ENCODE data around the gene SNRNP200. TPM values are rescaled to one million over a fixed set of nuclear protein-coding genes. Genes with fewer than 3 reads are reported as not detected.

The SNRNP200 gene
- polyA plus RNA-seq (2013, experiment 1 of 2; ENCODE audit: insufficient read length), result 105 TPM
- polyA plus RNA-seq (2013, experiment 2 of 2; ENCODE audit: insufficient read length), result 74.6 TPM

DNA sequence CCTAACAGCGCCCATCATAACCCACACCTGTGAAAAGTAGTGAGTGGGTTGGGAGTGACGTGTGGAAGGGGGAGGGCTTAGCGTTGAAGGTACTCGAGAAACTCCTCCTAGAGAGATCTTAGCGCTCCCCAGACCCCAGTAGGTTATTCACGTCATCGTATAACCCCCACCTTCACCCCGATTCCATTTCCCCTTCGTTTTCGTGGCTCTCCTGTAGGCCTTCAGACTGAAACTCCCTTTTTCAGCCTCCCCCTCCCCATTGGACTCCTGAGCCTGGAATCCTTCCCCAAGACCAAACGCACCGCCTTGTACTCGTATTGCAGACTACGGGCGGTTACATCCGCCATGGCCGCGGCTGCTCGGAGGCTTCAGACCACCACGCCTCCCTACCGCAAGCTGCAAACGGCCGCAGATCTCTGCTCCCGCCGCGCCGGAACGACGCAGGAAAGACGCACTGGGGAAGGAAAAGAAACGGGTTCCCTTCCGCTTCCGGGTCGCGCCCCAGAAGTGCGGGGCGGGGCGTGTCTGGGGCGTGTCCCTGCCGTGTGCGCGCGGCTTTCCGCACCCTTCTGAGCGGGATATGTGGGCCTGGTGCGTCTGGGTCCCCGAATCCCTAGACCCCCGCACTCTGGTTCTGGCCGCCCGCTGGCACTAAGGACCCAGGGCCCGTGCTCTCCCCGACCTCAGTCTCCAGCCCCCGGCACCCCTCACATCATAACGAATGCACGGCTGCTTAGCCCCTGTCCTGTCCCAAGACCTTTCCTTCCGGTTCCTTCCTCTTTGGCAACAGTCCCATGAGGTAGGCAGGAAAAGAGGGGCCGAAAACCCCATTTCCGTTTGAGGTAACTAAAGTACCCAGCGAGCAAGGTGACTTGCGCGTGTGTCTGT, at the start of gene SNRNP200:
Gene SNRNP200 (minus strand): TSS at position 456 of the 888 bp plus-strand sequence. CDS start 109 bp downstream, at position 347.
- DNase-seq, result peak; percentile 83

DNA sequence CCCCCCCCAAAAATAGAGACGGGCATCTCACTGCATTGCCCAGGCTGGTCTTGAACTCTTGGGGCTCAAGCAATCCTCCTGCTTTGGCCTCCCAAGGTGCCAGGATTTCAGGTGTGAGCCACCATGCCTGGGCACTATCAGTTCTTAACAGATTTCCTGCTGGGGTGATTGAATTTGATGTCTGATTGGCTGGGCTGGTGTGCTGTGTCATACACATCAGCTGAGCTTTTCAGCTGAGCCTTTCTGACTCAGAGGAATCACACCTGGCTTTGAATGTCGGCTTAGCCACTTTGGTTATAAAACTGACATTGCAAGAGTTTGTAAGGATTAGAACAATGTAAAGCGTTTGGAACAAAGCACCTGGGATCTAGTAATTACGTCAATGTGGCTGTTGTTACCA, 49.1 kb upstream of the SNRNP200 start:
- DNase-seq, result no peak

DNA sequence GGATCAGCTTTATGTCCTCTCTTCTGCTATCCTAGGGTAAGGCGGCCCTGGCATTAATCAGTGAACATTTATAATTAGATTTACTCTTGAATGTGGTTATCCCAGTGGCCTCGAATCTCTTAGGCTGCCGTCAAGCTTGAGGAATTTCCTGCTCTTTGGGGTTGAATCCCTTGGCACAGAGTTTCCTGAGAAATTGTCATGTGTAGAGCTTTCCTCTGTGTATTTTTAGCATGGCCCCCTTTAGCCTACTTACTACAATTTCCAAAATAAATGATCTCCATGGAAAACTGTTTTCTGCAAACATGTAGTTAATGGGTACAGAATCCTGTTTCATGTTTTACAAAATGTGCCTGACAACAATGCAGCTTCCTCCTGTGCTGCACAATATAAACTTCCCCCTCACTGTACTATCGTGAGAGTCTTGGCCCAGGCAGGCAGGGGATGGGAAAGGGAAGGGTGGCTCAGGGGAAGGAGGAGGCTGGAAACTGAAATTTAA, 48.3 kb upstream of the SNRNP200 start:
- peak; percentile 73 for DNase-seq

DNA sequence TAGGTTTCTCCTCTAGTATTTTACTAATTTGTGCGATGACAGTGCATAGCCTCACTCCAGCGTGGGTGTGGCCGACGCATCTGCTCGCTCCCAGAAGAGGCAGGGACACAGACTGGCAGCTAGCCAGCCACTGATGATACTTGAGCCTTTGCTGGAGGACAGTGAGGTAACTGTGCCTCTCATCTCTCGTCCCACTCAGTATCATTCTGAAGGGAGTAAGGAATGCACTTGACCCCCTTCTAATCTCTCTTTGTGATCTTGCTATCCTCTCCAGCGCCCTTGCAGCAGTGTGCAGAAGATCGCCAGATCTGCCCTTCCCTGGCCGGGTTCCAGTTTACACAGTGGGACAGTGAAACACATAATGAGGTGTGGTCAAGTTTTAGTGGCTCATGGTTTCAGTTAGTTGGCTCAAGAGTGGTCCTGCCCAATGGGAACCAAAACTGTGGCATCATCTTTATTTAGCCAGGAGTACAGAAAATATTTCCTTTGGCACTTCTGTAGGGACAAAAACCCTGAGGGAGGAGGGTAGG, 47.8 kb upstream of the SNRNP200 start:
- peak; percentile 64 for DNase-seq

DNA sequence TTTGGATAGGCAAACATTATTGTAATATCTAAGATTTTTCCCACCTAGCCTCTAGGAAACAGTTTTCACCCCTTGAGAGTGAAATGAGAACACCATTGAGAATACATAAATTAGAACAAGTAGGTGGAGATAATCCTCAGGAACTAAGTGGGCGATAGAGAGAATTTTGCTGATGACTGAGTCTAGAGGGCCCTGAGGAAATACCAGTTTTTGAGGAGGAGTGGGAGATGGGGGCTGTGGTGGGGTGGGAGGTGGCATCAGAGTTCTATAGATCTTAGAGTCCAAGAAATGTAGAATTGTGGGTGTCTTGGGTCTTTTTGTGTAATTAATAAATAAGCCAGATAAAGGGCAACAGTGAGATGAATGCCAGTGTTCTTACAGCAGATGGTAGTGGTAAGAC, 42.0 kb upstream of the SNRNP200 start:
- DNase-seq, result no peak

DNA sequence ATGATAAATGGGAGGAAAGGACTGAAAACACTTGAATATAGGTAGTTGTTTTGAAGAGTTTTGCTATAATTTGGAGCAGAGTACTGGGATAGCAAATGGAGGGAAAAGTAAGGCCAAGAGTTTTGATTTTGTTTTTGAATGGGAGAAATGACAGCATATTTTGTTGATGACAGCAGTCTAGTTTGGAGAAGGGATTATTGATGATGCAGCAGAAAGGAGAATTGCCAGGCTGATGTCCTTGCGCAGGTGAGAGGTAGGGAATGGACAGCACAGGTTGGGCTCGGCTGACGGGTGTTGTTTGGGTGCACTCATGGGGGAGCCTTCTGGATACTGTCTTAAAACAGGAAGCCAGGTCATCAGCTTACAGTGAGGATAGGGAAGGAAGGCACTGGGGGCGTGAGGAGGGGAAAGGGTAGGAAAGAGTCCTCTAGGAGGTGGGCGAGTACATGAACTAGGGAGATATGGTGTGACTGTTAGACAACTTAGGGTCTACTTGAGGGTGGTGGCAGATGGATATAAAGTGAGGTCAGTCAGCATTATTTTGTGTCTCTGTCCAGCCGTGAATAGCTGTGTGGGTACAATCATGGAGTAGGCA, 40.6 kb upstream of the SNRNP200 start:
- DNase-seq, result no peak

DNA sequence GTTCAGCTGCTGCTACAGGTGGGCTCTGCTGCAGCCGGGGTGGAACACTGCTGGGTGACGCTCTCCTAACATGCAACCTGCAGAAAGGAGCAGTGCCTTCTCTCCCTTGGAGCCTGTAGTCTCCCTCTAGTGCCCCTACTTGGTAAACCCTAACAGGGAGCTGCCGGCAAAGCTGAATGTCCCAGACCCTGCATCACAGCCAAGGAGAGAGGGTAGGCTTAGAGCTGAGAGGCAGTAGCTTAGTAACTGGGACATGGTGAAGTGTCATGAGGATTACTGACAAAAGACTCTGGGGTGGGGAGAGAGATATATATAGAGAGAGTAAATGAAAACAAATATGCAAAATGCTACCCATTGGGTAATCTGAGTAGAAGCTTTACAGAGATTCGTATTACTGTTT, 40.1 kb upstream of the SNRNP200 start:
- no peak for DNase-seq

DNA sequence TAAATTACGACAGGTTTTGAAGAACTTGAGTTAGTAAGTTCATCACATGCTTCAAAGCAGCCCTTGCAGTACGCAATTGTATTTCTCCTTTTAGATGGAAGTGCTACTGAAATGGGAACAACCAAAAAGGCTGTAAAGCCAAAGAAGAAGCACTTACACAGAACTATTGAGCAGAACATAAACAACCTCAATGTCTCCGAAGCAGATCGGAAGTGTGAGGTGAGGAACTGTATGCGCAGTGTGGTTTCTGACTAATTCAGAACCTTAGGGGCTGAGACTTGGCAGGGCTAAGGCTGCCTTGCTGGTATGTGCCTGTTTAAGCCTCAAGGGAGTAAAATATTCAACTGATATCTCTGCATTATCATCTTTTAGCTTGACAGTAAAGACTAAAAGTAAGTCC, 38.7 kb upstream of the SNRNP200 start:
- no peak for DNase-seq

DNA sequence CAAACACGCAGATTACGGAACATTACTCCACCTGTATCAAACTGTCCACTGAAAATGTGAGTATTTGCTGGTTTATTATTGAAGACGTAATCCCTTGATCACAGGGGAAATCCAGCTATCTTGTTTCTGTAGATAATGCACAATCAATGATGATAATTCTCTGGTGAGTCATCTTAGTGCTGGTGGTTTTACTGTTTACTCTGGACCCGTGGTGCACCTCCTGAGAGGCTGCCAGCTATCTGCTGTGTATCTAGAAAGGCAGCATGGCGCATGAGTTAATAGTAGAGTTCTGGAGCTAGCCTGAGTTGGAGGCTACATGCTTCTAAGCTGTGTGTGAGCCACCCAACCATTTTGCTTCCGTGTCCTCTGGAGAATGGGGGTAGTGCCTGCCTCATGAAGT, 36.7 kb upstream of the SNRNP200 start:
- DNase-seq, result peak; percentile 57

DNA sequence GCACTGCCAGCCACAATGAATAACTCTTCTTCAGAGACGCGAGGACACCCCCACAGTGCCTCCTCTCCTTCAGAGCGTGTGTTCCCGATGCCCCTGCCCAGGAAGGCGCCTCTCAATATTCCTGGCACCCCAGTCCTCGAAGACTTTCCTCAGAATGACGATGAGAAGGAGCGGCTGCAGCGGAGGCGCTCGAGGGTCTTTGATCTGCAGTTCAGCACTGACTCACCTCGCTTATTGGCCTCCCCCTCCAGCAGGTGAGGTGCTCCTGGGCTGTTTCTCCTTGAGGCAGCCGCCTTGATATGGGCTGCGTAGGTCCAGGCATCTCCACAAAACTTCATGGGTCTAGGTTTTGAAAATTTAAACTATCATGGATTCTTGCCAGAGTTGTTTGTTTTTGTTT, 36.3 kb upstream of the SNRNP200 start:
- no peak for DNase-seq

DNA sequence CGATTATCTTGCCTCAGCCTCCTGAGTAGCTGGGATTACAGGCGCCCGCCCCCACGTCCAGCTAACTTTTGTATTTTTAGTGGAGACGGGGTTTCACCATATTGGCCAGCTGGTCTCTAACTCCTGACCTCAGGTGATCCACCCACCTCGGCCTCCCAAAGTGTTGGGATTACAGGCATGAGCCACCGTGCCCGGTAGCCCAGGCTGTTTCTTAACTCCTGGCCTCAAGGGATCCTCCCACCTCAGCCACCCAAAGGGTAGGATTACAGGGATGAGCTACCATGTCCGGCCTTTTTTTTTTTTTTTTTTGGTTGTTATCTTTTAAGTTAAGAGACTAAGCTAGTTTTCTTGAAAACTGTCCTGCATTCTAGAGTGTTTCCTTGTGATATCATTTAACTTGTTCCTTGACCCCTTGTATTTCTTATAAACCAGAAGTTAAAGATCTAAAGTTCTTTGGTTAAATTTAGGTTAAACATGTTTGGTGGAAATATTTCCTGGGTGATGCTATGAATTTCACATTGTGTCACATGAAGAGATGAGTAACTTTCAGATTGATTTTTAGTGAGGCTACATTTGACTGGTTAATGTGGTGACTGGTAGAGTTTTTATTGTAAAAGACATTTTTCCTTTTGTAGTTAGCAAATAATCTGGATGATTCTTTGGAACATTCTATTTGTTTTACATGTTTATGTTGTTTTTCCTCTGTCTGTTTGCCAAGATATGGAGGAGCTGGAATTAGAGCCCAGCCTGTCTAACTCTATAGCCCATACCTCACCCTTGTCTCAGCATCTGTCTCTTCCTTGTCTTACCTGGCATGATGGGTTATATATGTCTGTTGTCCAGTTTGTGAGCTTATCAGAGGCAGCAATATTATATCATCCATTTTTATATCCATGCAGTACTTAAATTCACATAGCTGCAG, 35.4 kb upstream of the SNRNP200 start:
- no peak for DNase-seq

DNA sequence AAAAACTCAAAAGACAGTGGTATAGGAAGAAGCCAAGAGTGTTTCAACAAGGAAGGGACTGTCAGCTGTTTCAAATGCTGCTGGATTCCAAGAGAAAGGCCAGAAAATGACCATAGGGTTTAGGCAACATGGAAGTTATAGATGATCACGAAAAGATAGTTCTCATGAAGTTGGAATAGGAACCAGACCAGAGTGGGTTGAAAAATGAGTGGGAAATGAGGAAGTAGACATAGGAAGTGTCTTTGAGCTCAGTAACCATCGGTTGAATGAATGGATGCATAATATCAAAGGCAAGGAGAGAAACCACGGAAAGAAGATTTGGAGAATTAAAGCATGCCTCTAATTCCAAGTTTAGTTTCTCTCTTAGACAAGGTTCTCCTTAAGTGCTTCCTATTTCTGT, 31.5 kb upstream of the SNRNP200 start:
- no peak for DNase-seq

DNA sequence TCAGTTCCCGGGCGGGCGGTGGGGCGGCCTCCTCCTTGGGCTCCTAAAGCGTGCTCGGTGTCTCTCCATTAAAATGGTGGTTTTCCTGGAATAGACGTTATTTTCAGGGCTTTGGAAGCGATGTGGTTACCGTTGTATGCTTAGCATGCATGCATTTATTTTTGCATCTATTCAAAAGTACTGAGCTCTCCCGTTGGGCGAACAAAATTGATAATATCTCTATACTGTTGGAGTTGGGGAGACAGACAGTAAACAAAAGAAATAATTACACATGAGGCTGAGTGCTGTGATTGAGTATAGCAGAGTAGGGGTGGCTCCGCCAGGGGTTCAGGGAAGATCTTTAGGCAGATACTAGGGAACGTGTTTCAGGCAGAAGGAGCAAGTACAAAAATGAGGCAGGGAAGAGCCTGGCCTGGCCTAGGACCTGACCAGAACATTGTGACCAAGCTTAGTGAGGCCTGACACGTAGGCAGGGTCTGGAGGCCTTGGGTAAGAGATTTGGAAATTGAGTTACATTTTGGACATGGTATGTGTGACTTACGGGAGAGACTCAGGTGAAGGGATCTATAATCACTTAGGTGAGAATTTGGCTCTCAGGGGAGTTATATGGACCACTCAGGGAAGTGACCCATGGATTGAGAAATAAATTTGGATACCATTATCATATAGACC, 30.9 kb upstream of the SNRNP200 start:
- DNase-seq, result no peak

DNA sequence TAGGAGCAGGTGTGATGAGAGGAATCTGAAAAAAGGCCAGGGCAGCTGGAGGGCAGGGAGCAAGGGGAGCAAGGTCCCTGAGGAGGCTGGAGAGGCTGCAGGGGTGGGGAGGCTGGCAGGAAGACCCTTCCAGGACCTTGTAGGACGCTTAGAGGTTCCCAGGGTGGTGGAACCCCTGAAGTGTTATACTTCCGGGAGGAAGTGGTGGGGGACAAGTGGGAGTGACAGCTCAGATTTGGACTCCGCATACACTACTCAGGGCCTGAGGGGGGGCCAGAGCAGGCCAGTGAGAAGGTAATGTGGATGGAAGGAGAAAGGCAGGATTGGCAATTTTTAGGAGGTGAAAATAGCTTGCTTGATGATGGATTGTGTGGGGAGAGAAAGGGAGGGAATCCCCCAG, 28.4 kb upstream of the SNRNP200 start:
- DNase-seq, result no peak

DNA sequence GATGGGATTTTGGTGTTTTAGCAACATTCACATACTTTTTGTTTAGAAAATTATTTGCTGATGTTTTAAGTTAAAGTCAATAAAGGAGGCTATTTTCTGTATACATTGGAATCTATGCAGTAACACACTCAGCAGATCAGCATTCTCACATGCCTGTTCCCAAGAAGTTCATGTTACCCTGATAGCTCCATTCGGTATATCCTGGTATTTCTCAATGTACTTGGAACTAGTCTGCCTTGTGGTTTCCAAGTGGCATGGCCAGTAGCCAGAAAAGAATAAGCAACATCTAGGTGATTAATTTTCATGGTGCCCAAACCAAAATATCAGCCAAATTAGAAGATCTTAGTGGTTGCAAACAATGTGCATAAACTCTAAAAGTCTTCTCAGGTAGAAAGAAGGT, 25.1 kb upstream of the SNRNP200 start:
- DNase-seq, result peak; percentile 34

DNA sequence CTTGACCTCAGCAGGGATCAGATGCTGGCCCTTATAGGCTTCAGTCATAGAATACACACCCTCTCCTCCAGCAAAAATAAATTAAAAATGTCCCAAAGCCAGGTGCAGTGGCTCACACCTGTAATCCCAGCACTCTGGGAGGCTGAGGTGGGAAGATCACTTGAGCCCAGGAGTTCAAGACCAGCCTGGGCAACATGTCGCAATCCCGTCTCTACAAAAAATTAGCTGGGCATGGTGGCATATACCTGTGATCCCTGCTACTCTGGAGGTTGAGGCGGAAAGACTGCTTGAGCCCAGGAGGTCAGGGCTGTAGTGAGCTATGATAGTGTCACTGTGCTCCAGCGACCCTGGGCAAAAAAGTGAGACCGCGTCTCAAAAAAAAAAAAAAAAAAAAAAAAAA, 24.5 kb upstream of the SNRNP200 start:
- no peak for DNase-seq

DNA sequence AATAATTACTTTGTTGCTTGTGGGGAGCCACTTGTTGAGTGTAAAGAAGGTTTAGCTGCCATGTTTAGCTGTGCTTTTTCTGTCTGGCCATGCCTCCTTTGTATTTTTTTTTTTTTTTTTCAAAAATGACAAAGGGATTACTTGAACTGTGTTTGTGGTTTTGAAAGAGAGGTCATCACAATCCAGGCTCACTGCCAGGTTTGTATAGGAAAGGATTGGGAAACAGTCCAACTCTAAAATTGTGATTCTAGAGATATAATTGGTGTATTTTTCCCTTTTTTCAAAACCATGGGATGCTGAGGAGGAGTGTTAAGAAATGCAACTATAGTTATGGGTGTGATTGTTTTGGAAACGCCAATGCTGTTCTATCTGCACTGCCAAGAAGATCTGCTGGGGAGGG, 24.1 kb upstream of the SNRNP200 start:
- DNase-seq, result peak; percentile 50

DNA sequence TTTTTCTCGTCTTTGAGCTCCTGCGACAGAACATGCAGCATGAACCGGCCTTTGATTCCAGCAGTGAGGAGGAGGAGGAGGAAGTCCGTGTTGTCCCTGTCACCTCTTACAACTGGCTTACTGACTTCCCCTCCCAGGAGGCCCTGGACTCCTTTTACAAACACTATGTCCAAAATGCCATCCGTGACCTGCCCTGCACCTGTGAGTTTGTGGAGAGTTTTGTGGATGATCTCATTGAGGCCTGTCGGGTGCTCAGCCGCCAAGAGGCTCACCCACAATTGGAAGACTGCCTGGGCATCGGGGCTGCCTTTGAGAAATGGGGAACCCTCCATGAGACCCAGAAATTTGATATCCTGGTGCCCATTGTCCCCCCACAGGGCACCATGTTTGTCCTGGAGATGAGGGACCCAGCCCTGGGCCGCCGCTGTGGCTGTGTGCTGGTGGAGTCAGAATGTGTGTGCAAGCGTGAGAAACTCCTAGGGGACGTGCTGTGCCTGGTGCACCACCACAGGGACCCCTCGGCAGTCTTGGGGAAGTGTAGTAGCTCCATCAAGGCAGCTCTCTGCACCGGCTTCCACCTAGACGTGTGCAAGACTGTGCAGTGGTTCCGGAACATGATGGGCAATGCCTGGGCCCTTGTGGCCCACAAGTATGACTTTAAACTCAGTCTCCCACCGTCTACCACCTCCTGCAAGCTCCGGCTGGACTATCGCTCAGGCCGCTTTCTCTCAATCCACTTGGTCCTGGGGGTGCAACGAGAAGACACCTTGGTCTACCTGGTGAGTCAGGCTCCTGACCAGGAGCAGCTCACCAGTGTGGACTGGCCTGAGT, 21.9 kb upstream of the SNRNP200 start:
- DNase-seq, result no peak

DNA sequence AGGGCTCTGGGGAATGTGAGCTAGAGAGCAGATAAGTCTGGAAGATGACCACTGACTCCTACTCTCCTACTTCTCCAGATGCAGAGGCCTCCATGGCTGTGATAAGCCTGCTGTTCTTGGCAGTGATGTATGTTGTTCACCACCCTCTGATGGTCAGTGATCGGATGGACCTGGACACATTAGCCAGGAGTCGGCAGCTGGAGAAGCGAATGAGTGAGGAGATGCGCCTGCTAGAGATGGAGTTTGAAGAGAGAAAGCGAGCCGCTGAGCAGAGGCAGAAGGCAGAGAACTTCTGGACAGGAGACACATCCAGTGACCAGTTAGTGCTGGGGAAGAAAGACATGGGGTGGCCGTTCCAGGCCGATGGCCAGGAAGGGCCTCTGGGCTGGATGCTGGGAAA, 21.2 kb upstream of the SNRNP200 start:
- DNase-seq, result no peak

DNA sequence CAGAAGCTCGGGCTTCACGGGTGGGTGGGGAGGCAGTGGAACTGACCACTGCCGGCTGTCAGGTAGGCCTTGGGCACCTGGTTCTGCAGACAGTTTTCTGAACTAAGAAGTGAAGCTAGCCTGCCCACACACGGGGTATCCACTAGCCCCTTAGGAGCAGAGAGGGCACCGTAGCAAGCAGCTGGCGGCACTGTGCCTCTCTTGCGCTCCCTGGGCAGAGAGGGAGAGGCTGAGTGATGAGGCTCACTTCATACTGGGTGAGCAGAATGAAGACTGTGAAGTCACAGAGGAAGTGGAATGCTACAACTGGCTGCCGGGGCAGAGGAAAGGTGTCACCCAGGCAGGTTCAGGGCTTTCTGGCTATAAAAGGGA, 20.5 kb upstream of the SNRNP200 start:
- DNase-seq, result no peak

Data from fibroblast of skin of back (primary cell).